Testis (tissue), 2 donors: Measurements from ENCODE around the gene NR4A1.
A peak's percentile ranks its signal among the peaks of the same experiment; 100 is the strongest.

Experiments
- CTCF ChIP-seq, 3 experiments: fragments of 450-650 bp in 2 of 3; fragments of 200-600 bp in 1 of 3; sonication (generic) in 1 of 3; IDR thresholded peaks; one replicate each; pipeline ENCODE4 v1.5.1; 2016 to 2019; ENCODE audit warnings: antibody characterized with exemption in 3 of 3, mild to moderate bottlenecking in 2 of 3, moderate library complexity in 1 of 3
- POLR2A ChIP-seq: fragments of 450-650 bp; IDR thresholded peaks from one replicate; pipeline ENCODE4 v1.6.1; 2017; ENCODE audit warnings: antibody characterized with exemption, mild to moderate bottlenecking, moderate library complexity

GRCh38 chr12:52020539-52021336 lies 30.5 kb upstream of the NR4A1 start:
- peak; percentile 58 to 65 (median 60) for TF ChIP-seq CTCF (IDR thresholded peaks at IDR 0.05)
- no peak for TF ChIP-seq POLR2A
